Epithelial cell of esophagus (primary cell): ENCODE data around the gene CRABP1.

Experiments used
- DNase-seq: peaks from one replicate; pipeline ENCODE4 v3.0.0; 2010; ENCODE audit warnings: low read depth
- H3K4me3 ChIP-seq: 2 replicates; pipeline ENCODE4 v1.5.1; 2011; ENCODE audit warnings: mild to moderate bottlenecking, low read length, control low read depth
- CTCF ChIP-seq: IDR thresholded peaks from 2 replicates; pipeline ENCODE4 v1.5.1; 2011; ENCODE audit warnings: low read depth, mild to moderate bottlenecking, low read length, control low read depth, inconsistent platforms; ENCODE audit not compliant: insufficient read depth; ENCODE audit errors: missing control alignments

The CRABP1 gene

GRCh38 chr15:78335985-78336384 lies 4.2 kb upstream of the CRABP1 start:
- H3K4me3 ChIP-seq = no peak overlapping the region
- TF ChIP-seq CTCF = no peak
- no peak for DNase-seq

GRCh38 chr15:78338781-78339180 lies 1.4 kb upstream of the CRABP1 start:
- no peak for DNase-seq
- no peak overlapping the region for H3K4me3 ChIP-seq
- TF ChIP-seq CTCF = no peak

GRCh38 chr15:78339559-78339958 lies 594 bp upstream of the CRABP1 start:
- DNase-seq = no peak
- H3K4me3 ChIP-seq = no peak overlapping the region
- TF ChIP-seq CTCF = no peak

GRCh38 chr15:78341057-78341987 lies 1.2 kb downstream of the CRABP1 start:
- H3K4me3 ChIP-seq = no peak overlapping the region
- no peak for TF ChIP-seq CTCF
- DNase-seq = peak; percentile 36

GRCh38 chr15:78342021-78342420 lies 1.9 kb downstream of the CRABP1 start:
- no peak for DNase-seq
- H3K4me3 ChIP-seq = no peak overlapping the region
- no peak for TF ChIP-seq CTCF

GRCh38 chr15:78343276-78344060 lies 3.3 kb downstream of the CRABP1 start:
- no peak overlapping the region for H3K4me3 ChIP-seq
- no peak for DNase-seq
- no peak for TF ChIP-seq CTCF
